HG02938 (cell line): ENCODE results near the gene BEND7.

Experiments used
- ATAC-seq: cut with Tn5 transposase; IDR thresholded peaks from one replicate; pipeline ENCODE4 v1.9.1; 2021; ENCODE audit warnings: mild to moderate bottlenecking, moderate library complexity; ENCODE audit not compliant: unreplicated experiment

The BEND7 gene

GRCh38 chr10:13525663-13526062 is 3.2 kb downstream of the BEND7 start:
- ATAC-seq, result no peak

- no peak for ATAC-seq
Observed at GRCh38 chr10:13521026-13521425, 7.8 kb downstream of the BEND7 start.

DNA sequence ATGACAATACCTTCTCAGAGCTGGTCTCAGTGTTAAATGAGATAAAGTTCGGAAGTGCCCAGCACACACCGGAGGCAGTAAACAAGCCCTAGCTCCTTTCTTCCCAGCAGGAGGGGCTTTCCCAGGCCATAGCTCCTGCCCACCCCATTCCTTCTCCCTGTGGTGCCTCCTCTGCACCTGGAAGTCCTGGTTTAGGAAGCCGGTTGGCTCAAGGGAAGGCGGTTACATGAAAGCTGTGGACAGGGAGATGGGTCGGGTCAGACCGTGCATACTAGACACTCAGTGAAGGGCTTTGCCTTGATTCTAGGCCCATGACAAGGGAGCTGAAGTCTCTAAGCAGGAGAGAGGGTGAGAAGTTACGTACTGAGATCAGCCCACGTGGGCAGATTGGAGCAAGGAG is 8.6 kb downstream of the BEND7 start:
- ATAC-seq, result no peak

DNA sequence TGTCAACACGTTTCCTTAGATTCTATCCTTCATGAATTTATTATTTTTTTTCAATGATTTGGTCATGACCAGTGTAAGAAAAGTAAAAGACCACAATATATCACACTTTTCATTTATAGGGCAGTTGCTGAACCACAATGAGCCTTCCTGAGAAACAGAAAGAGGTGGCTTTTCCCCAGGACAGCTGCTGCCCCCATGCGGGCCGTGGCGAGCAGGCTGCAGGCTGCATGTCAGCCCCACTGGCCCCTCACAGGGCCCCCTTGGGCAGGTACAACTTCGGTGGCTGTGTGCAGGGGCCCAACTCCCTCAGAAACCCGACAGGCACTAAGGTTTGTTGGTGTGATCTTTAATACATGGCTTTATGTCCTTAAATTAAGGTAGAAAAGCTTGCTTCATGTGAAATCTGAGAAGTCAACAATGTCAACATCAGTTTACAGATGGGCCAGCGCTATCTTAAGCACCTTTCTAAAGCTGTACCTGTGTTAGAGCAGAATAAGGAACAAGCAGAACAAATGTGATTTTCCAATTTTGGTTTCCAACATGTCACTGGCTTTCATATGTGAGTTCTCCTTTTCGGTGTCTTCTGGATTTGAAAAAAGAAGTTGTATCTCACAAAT is 10.6 kb downstream of the BEND7 start:
- ATAC-seq, result no peak

- no peak for ATAC-seq
Observed at GRCh38 chr10:13517675-13518074, 11.1 kb downstream of the BEND7 start.

DNA sequence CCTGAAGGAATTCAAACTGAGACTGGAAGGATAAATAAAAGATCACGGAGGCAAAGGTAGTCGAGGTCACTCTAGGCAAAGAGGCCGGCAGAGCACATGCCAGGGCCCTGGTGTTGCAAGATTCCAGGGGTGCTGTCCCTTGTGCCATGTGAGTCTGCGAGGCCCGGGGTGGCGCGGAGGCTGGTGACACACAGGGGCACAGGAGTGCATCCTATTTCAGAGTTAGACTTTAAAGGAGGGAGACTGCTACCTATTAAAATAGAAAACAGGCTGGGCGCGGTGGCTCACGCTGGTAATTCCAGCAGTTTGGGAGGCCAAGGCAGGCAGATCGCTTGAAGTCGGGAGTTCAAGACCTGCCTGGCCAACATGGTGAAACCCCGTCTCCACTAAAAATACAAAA is 12.6 kb downstream of the BEND7 start:
- no peak for ATAC-seq

DNA sequence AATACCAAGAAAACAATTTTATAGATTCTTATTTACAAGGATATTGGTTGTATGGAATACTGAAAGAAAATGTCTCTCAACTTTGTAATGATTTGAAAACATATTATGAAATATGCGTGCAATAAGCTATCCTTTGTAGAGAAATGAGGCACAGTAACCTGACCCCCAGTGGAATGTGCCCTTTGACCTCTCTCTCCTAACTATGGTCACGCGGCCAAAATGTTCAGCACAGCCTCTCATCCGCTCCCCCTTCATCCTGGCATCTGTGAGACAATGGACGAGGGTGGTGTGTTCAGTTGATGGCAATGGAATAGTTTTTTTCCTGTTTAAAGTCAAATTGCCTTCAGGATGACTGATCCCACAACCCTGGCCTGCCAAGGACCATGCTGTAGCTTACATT is 13.3 kb downstream of the BEND7 start:
- ATAC-seq, result no peak

GRCh38 chr10:13514296-13514695 is 14.5 kb downstream of the BEND7 start:
- no peak for ATAC-seq

DNA sequence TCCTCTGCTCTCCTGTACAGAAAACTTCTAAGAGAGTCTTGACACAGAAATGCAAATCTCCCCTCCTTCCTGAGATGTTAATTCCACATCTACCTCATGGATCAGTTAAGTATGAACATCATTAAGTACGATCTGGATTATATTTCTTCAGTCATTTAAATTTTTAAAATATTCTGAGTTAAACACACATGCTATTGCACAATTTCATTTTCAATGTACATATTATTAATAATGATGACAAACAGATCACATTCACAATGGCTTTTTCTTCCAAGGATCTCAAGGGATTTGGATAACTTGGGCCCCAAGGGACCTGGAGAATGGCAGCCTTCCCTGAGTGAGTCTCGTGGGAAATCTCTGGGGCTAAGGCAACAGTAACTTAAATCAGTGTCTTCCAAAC is 16.2 kb downstream of the BEND7 start:
- ATAC-seq, result no peak

DNA sequence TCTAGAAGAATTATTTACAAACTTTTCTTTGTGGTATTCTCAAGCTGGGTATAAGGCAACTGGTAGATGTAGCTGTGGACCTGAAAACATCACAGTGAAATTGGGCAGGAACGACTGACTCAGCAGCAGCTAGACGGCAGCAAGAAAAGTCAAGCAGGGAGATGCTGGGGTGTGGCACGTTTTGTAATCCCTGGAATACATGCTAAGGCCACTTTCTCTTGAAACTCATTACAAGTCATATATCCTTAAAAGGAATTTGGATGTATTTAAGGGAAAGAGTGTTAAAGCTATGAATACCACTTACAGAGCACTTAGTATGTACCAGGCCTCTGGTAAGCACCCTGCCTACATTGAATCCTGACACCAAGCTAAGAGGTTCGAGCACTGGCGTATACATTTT is 17.4 kb downstream of the BEND7 start:
- no peak for ATAC-seq

- ATAC-seq, result no peak
Observed at GRCh38 chr10:13505052-13505680, 23.6 kb downstream of the BEND7 start.

- ATAC-seq, result no peak
Observed at GRCh38 chr10:13503745-13504463, 24.9 kb downstream of the BEND7 start.

- ATAC-seq, result no peak
Observed at GRCh38 chr10:13502380-13502779, 26.4 kb downstream of the BEND7 start.

- ATAC-seq, result no peak
Observed at GRCh38 chr10:13500201-13500600, 28.6 kb downstream of the BEND7 start.

- ATAC-seq, result no peak
Observed at GRCh38 chr10:13499150-13499549, 29.7 kb downstream of the BEND7 start.

- ATAC-seq, result no peak
Observed at GRCh38 chr10:13496931-13497330, 31.9 kb downstream of the BEND7 start.

GRCh38 chr10:13496164-13496563 is 32.6 kb downstream of the BEND7 start:
- no peak for ATAC-seq

- ATAC-seq, result no peak
Observed at GRCh38 chr10:13492493-13493180, 36.2 kb downstream of the BEND7 start.

DNA sequence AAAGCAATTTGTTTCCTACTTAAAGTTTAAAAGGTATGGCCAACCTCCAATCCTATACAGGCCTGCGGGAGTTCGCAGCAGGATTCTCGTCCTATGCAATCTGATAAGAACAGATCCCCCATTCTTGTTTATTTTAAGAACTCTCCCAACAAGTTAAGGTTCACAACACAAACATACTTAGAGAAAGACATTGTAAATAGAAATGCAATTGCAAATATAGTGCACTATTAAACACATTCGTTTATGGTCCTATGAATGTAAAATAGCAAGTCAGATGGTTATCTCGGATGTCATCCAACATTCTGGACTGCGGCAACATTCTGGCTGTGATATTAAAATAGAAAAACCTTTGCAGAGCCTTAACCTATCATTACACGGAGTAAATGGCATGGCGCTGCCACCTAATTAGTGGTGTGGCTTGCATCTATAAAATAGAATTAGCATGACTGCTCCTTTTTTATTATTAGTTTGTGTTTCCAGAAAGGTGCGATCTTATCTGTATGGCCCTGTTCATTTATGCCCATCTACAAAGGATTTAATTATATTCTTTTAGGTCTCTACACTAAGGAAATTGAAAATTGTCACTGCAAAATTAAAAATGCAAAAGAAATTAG is 37.0 kb downstream of the BEND7 start:
- no peak for ATAC-seq

GRCh38 chr10:13490503-13490902 is 38.3 kb downstream of the BEND7 start:
- ATAC-seq, result no peak

DNA sequence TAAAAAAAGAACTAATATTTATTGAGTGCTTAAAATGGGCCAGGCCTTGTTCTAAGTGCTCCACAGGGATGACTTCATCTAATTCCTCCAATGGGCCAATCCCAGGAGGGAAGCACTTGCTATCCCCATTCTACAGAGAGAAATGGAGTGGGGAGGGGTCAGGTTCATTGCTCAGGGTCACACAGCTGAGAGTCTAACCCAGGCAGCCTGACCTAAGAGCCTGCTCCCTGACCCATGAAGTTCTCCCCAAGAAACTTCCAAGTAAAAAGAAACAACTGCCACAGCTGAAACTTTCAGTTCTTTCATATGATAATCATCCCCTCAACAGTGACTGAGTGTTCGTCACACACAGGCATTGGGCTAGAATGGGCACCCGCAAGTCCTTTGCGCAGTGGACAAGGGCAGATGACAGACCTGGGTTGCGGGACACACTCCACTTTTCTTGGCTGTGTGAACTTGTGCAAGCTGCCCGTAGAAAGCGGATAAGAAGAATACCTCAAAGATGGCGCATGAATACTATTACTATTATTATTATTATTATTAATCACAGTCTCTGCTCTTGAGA is 39.7 kb downstream of the BEND7 start:
- no peak for ATAC-seq
